BLaER1 treated with 17β-estradiol and CSF1 and Interleukin-3, amounts not matched to agents 10 nM and 100 nM (cell line): Measurements from ENCODE around the gene C1orf116.

Source experiments
- H3K27ac ChIP-seq, 11 experiments: shearing (Covaris generic); formaldehyde crosslinking; 2 replicates each; pipeline ENCODE4 v1.8.1; 2022
- H3K27me3 ChIP-seq, 11 experiments: shearing (Covaris generic); formaldehyde crosslinking; 2 replicates each; pipeline ENCODE4 v1.8.1; 2022
- H3K36me3 ChIP-seq, 11 experiments: shearing (Covaris generic); formaldehyde crosslinking; 2 replicates each; pipeline ENCODE4 v1.8.1; 2022
- H3K4me1 ChIP-seq, 10 experiments: shearing (Covaris generic); formaldehyde crosslinking; 2 replicates each; pipeline ENCODE4 v1.8.1; 2022
- H3K4me2 ChIP-seq, 11 experiments: shearing (Covaris generic); formaldehyde crosslinking; 2 replicates each; pipeline ENCODE4 v1.8.1; 2022
- H3K4me3 ChIP-seq, 10 experiments: shearing (Covaris generic); formaldehyde crosslinking; 2 replicates each; pipeline ENCODE4 v1.8.1; 2022
- H3K9ac ChIP-seq, 11 experiments: shearing (Covaris generic); formaldehyde crosslinking; 2 replicates each; pipeline ENCODE4 v1.8.1; 2022
- H3K9me3 ChIP-seq, 11 experiments: shearing (Covaris generic); formaldehyde crosslinking; replicated peaks in 1 of 11; 2 replicates each; pipeline ENCODE4 v1.8.1; 2022
- H4K20me1 ChIP-seq, 11 experiments: shearing (Covaris generic); formaldehyde crosslinking; 2 replicates each; pipeline ENCODE4 v1.8.1; 2022
- Cebpa-rat ChIP-seq, 11 experiments: shearing (Covaris generic); IDR thresholded peaks; 2 replicates each; pipeline ENCODE4 v1.8.1; 2022

Gene C1orf116

GRCh38 chr1:207032528-207033017 is at the start of gene C1orf116:
C1orf116 (minus strand) TSS chr1:207032756; CDS start chr1:207027598, 5,158 bp downstream.
- Histone ChIP-seq H4K20me1 (no peaks in the 10 kb centered on the region), H3K4me3 (no peak within 1 kb of the TSS), H3K9ac (no peak within 1 kb of the TSS), H3K4me2 (no peak within 1 kb of the TSS), H3K27me3 (no peaks in the 10 kb centered on the region), H3K4me1 (no peaks in the 10 kb centered on the region), H3K27ac (no peak within 1 kb of the TSS), H3K9me3 (no peaks in the 10 kb centered on the region), H3K36me3 (no peaks in the 10 kb centered on the region)
- TF ChIP-seq Cebpa-rat (IDR thresholded peaks at IDR 0.05), result no peak

- no peaks in the 10 kb centered on the region for H3K36me3 ChIP-seq
- H3K4me2 ChIP-seq, result no peak overlapping the region
- no peaks in the 10 kb centered on the region for H4K20me1 ChIP-seq
- H3K27me3 ChIP-seq, result no peaks in the 10 kb centered on the region
- H3K4me1 ChIP-seq, result peaks cover 0 to 19% (median 0%) of the 10 kb centered on the region in 10 experiments; a peak in 6 of 20 replicates
- no peaks in the 10 kb centered on the region for H3K9me3 ChIP-seq
- TF ChIP-seq Cebpa-rat (IDR thresholded peaks at IDR 0.05), result no peak
- H3K9ac ChIP-seq, result no peak overlapping the region
- H3K4me3 ChIP-seq, result no peak overlapping the region
- H3K27ac ChIP-seq, result no peak overlapping the region
These were observed 49.2 kb upstream of the C1orf116 start for GRCh38 chr1:207081806-207082205.

GRCh38 chr1:207081088-207081487 is 48.5 kb upstream of the C1orf116 start:
- H3K9ac ChIP-seq, result no peak overlapping the region
- peaks cover 0 to 18% (median 0%) of the 10 kb centered on the region in 10 experiments; a peak in 6 of 20 replicates for H3K4me1 ChIP-seq
- TF ChIP-seq Cebpa-rat (IDR thresholded peaks at IDR 0.05), result no peak
- no peaks in the 10 kb centered on the region for H3K9me3 ChIP-seq
- H3K4me2 ChIP-seq, result no peak overlapping the region
- H3K36me3 ChIP-seq, result no peaks in the 10 kb centered on the region
- H4K20me1 ChIP-seq, result no peaks in the 10 kb centered on the region
- H3K4me3 ChIP-seq, result no peak overlapping the region
- no peaks in the 10 kb centered on the region for H3K27me3 ChIP-seq
- no peak overlapping the region for H3K27ac ChIP-seq

GRCh38 chr1:207079706-207080241 is 47.2 kb upstream of the C1orf116 start:
- H4K20me1 ChIP-seq, result no peaks in the 10 kb centered on the region
- no peak overlapping the region for H3K9ac ChIP-seq
- peaks cover 0 to 6% (median 0%) of the 10 kb centered on the region in 10 experiments; a peak in 5 of 20 replicates for H3K4me1 ChIP-seq
- no peaks in the 10 kb centered on the region for H3K27me3 ChIP-seq
- no peak overlapping the region for H3K4me2 ChIP-seq
- no peak overlapping the region for H3K27ac ChIP-seq
- no peaks in the 10 kb centered on the region for H3K36me3 ChIP-seq
- TF ChIP-seq Cebpa-rat (IDR thresholded peaks at IDR 0.05), result no peak
- no peak overlapping the region for H3K4me3 ChIP-seq
- H3K9me3 ChIP-seq, result no peaks in the 10 kb centered on the region

- no peak for TF ChIP-seq Cebpa-rat (IDR thresholded peaks at IDR 0.05)
- H4K20me1 ChIP-seq, result no peaks in the 10 kb centered on the region
- H3K9me3 ChIP-seq, result no peaks in the 10 kb centered on the region
- no peak overlapping the region for H3K9ac ChIP-seq
- H3K27me3 ChIP-seq, result no peaks in the 10 kb centered on the region
- no peaks in the 10 kb centered on the region for H3K4me1 ChIP-seq
- no peak overlapping the region for H3K4me2 ChIP-seq
- no peak overlapping the region for H3K4me3 ChIP-seq
- no peaks in the 10 kb centered on the region for H3K36me3 ChIP-seq
- no peak overlapping the region for H3K27ac ChIP-seq
These were observed 46.1 kb upstream of the C1orf116 start for GRCh38 chr1:207078578-207079132.

GRCh38 chr1:207077470-207078377 is 45.2 kb upstream of the C1orf116 start:
- Histone ChIP-seq H3K27me3 (no peaks in the 10 kb centered on the region), H3K9ac (no peak overlapping the region), H3K36me3 (no peaks in the 10 kb centered on the region), H4K20me1 (no peaks in the 10 kb centered on the region), H3K4me1 (no peaks in the 10 kb centered on the region), H3K4me2 (no peak overlapping the region), H3K27ac (no peak overlapping the region), H3K4me3 (no peak overlapping the region), H3K9me3 (no peaks in the 10 kb centered on the region)
- TF ChIP-seq Cebpa-rat (IDR thresholded peaks at IDR 0.05), result no peak

- Histone ChIP-seq H4K20me1 (no peaks in the 10 kb centered on the region), H3K4me1 (no peaks in the 10 kb centered on the region), H3K27me3 (no peaks in the 10 kb centered on the region), H3K9ac (no peak overlapping the region), H3K36me3 (no peaks in the 10 kb centered on the region), H3K4me2 (no peak overlapping the region), H3K27ac (no peak overlapping the region), H3K4me3 (no peak overlapping the region), H3K9me3 (no peaks in the 10 kb centered on the region)
- no peak for TF ChIP-seq Cebpa-rat (IDR thresholded peaks at IDR 0.05)
These were observed 44.5 kb upstream of the C1orf116 start for GRCh38 chr1:207077012-207077411.

GRCh38 chr1:207076181-207076955 is 43.8 kb upstream of the C1orf116 start:
- Histone ChIP-seq H4K20me1 (no peaks in the 10 kb centered on the region), H3K27me3 (no peaks in the 10 kb centered on the region), H3K9me3 (no peaks in the 10 kb centered on the region), H3K4me1 (peaks cover 0 to 2% (median under 1%) of the 10 kb centered on the region in 10 experiments; a peak in 9 of 20 replicates), H3K4me2 (no peak overlapping the region), H3K4me3 (no peak overlapping the region), H3K36me3 (no peaks in the 10 kb centered on the region), H3K9ac (no peak overlapping the region), H3K27ac (no peak overlapping the region)
- no peak for TF ChIP-seq Cebpa-rat (IDR thresholded peaks at IDR 0.05)
